Kasumi-1 (cell line): ENCODE results near the gene TCF7L1.
"Not testable (repeated sequence)": the region's sequence is repeated elsewhere in the genome, so short reads cannot be mapped to it uniquely, and the experiment has no call there.

Source experiments
- DNase-seq, 2 experiments: peaks; one replicate each; lab custom pipeline; 2025; lab: John Stamatoyannopoulos, UW

Gene TCF7L1

GRCh38 chr2:85132834-85133637 is at the start of gene TCF7L1:
Gene TCF7L1, plus strand, starts transcription at chr2:85133392. Its CDS starts 293 bp downstream, at chr2:85133685.
- peak; percentile 46 to 53 for DNase-seq

GRCh38 chr2:85085563-85085962 is 47.6 kb upstream of the TCF7L1 start:
- DNase-seq, result no peak

GRCh38 chr2:85087541-85087940 is 45.7 kb upstream of the TCF7L1 start:
- no peak for DNase-seq

GRCh38 chr2:85088921-85089320 is 44.3 kb upstream of the TCF7L1 start:
- DNase-seq, result no peak

- no peak for DNase-seq
Measured at GRCh38 chr2:85089585-85089984, 43.6 kb upstream of the TCF7L1 start.

GRCh38 chr2:85091838-85092237 is 41.4 kb upstream of the TCF7L1 start:
- no peak for DNase-seq

- no peak for DNase-seq
Measured at GRCh38 chr2:85095094-85095493, 38.1 kb upstream of the TCF7L1 start.

- no peak for DNase-seq
Measured at GRCh38 chr2:85096616-85097015, 36.6 kb upstream of the TCF7L1 start.

- no peak for DNase-seq
Measured at GRCh38 chr2:85104228-85104627, 29.0 kb upstream of the TCF7L1 start.

GRCh38 chr2:85106489-85107180 is 26.6 kb upstream of the TCF7L1 start:
- no peak for DNase-seq

GRCh38 chr2:85110991-85111560 is 22.1 kb upstream of the TCF7L1 start:
- no peak for DNase-seq

- no peak for DNase-seq
Measured at GRCh38 chr2:85111819-85112281, 21.3 kb upstream of the TCF7L1 start.

- no peak for DNase-seq
Measured at GRCh38 chr2:85112906-85113625, 20.1 kb upstream of the TCF7L1 start.

- DNase-seq, result no peak
Measured at GRCh38 chr2:85114586-85115330, 18.4 kb upstream of the TCF7L1 start.

GRCh38 chr2:85116207-85116606 is 17.0 kb upstream of the TCF7L1 start:
- DNase-seq, result no peak

GRCh38 chr2:85119900-85120299 is 13.3 kb upstream of the TCF7L1 start:
- no peak for DNase-seq

- no peak for DNase-seq
Measured at GRCh38 chr2:85120363-85120762, 12.8 kb upstream of the TCF7L1 start.

GRCh38 chr2:85126462-85126861 is 6.7 kb upstream of the TCF7L1 start:
- not testable (repeated sequence) for DNase-seq

GRCh38 chr2:85129861-85130260 is 3.3 kb upstream of the TCF7L1 start:
- no peak for DNase-seq

GRCh38 chr2:85130407-85130806 is 2.8 kb upstream of the TCF7L1 start:
- DNase-seq, result no peak

- DNase-seq, result peak; percentile 52 to 57
Measured at GRCh38 chr2:85131116-85131515, 2.1 kb upstream of the TCF7L1 start.

GRCh38 chr2:85132397-85132796 is 795 bp upstream of the TCF7L1 start:
- no peak for DNase-seq
